NT2/D1 (cell line): ENCODE measurements around the gene TMEM26.

ENCODE experiments used
- SUZ12 ChIP-seq: IDR thresholded peaks from 2 replicates; pipeline ENCODE4 v1.6.1; 2011; ENCODE audit not compliant: insufficient read length, insufficient read depth; ENCODE audit errors: extremely low read depth
- YY1 ChIP-seq: IDR thresholded peaks from 2 replicates; pipeline ENCODE4 v1.6.1; 2011; ENCODE audit not compliant: insufficient read length, insufficient read depth
- ZNF274 ChIP-seq: IDR thresholded peaks from 2 replicates; pipeline ENCODE4 v1.6.1; 2011; ENCODE audit warnings: mild to moderate bottlenecking, low read depth, low read length

DNA sequence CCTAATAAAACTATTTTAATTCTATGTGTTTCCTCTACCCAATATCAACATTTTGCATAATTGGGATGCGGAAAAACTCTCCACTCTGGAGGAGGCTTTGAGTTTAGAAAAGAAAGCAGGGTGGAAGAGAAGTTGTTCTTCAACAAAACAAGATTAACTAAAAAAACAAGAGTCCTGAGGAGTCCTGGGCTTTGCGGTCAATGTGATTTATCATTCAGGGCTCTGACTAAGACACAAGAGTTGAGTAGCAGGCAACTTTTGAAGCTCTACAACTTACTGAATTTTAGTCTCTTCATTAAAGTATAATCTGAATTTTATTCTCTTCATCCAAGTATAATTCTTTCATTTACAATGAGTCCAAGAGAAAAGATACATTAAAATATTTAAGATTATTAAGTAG is 18.3 kb upstream of the TMEM26 start:
- no peak for TF ChIP-seq ZNF274
- no peak for TF ChIP-seq SUZ12
- TF ChIP-seq YY1, result no peak
